ENCODE data around the gene MASP1.

The MASP1 gene

GRCh38 chr3:187292181-187292580 lies 644 bp upstream of the MASP1 start:
- POLR2A ChIA-PET = no interaction called here
- CTCF ChIA-PET = interaction anchor here (1.1 to 3.3 kb wide), 3 partner anchors 17 to 387 kb away, joined by 4 to 11 read pairs (median 11); no protein-coding TSS in a partner anchor
- TF ChIP-seq, protein P1, sequence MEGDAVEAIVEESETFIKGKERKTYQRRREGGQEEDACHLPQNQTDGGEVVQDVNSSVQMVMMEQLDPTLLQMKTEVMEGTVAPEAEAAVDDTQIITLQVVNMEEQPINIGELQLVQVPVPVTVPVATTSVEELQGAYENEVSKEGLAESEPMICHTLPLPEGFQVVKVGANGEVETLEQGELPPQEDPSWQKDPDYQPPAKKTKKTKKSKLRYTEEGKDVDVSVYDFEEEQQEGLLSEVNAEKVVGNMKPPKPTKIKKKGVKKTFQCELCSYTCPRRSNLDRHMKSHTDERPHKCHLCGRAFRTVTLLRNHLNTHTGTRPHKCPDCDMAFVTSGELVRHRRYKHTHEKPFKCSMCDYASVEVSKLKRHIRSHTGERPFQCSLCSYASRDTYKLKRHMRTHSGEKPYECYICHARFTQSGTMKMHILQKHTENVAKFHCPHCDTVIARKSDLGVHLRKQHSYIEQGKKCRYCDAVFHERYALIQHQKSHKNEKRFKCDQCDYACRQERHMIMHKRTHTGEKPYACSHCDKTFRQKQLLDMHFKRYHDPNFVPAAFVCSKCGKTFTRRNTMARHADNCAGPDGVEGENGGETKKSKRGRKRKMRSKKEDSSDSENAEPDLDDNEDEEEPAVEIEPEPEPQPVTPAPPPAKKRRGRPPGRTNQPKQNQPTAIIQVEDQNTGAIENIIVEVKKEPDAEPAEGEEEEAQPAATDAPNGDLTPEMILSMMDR (IDR thresholded peaks at IDR 0.05; ENCODE audit: control extremely low read depth, extremely low read depth, low read depth, missing control alignments) = no peak
- no peak for DNase-seq (ENCODE audit: extremely low spot score)

- ChIA-PET CTCF (no interaction called here), POLR2A (no interaction called here)
- DNase-seq (ENCODE audit: extremely low spot score) = no peak
- TF ChIP-seq, protein P1 (IDR thresholded peaks at IDR 0.05; ENCODE audit: control extremely low read depth, extremely low read depth, low read depth, missing control alignments) = no peak
Measured at GRCh38 chr3:187291001-187291511, 481 bp downstream of the MASP1 start.

DNA sequence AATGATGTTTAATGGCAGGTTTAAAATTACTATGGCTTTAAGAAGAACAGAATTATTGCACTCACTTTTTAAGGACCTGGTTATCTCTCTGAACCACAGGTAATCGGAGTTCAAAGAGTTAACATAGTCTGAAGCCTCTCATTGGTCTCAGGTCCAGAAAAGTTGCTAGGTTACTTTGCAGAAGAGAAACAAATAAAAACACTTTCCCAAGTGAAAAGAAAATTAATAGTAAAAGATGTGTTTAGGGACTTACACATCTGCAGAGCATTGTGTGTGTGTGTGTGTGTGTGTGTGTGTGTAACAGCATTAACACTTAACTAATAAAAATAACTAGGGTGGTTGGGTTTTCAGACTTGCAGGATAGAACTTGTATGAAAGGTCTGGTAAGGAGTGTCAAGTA lies 1.0 kb downstream of the MASP1 start:
- POLR2A ChIA-PET = no interaction called here
- TF ChIP-seq, protein P1 (IDR thresholded peaks at IDR 0.05; ENCODE audit: control extremely low read depth, extremely low read depth, low read depth, missing control alignments) = no peak
- DNase-seq (ENCODE audit: extremely low spot score) = no peak
- CTCF ChIA-PET = no interaction called here

- no peak for DNase-seq (ENCODE audit: extremely low spot score)
- POLR2A ChIA-PET = no interaction called here
- CTCF ChIA-PET = interaction anchor here (0.7 to 1.7 kb wide), 5 partner anchors 10 to 403 kb away, joined by 3 to 6 read pairs (median 3); no protein-coding TSS in a partner anchor
- TF ChIP-seq, protein P1 (IDR thresholded peaks at IDR 0.05; ENCODE audit: control extremely low read depth, extremely low read depth, low read depth, missing control alignments) = no peak
Measured at GRCh38 chr3:187288855-187289605, 2.5 kb downstream of the MASP1 start.

- no peak for DNase-seq (ENCODE audit: extremely low spot score)
- ChIA-PET POLR2A (no interaction called here), CTCF (interaction anchor here (0.7 to 1.7 kb wide), 6 partner anchors 10 to 404 kb away, joined by 3 to 6 read pairs (median 3); no protein-coding TSS in a partner anchor)
- TF ChIP-seq, protein P1 (IDR thresholded peaks at IDR 0.05; ENCODE audit: control extremely low read depth, extremely low read depth, low read depth, missing control alignments) = no peak
Measured at GRCh38 chr3:187288131-187288854, 3.2 kb downstream of the MASP1 start.

- ChIA-PET CTCF (interaction anchor here (1.5 kb wide), 1 partner anchor 8 kb away, joined by 3 read pairs; no protein-coding TSS in a partner anchor), POLR2A (no interaction called here)
- TF ChIP-seq, protein P1 (IDR thresholded peaks at IDR 0.05; ENCODE audit: control extremely low read depth, extremely low read depth, low read depth, missing control alignments) = no peak
Measured at GRCh38 chr3:187287256-187287655, 4.3 kb downstream of the MASP1 start.

More at GRCh38 chr3:187287256-187287655, 4.3 kb downstream of the MASP1 start:
- DNase-seq (ENCODE audit: extremely low spot score) = no peak
